ENCODE results near the gene KLK5.

The KLK5 gene, protein sequence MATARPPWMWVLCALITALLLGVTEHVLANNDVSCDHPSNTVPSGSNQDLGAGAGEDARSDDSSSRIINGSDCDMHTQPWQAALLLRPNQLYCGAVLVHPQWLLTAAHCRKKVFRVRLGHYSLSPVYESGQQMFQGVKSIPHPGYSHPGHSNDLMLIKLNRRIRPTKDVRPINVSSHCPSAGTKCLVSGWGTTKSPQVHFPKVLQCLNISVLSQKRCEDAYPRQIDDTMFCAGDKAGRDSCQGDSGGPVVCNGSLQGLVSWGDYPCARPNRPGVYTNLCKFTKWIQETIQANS

GRCh38 chr19:50952910-50953309, at the start of gene KLK5:
Gene KLK5, minus strand, starts transcription at chr19:50953038. Its CDS starts 381 bp downstream, at chr19:50952657.
- Histone ChIP-seq H3K27me3 (replicated peaks) (no peaks in the 10 kb centered on the region), H3K27ac (no peak within 1 kb of the TSS), H3K36me3 (replicated peaks) (no peaks in the 10 kb centered on the region), H3K4me3 (ENCODE audit: low read depth, low read length) (no peak within 1 kb of the TSS)
- in situ Hi-C loops (cut with HindIII; ENCODE audit: low pct_ligation_motif_present, low sequenced_read_pairs), result no loop called here
- TF ChIP-seq CTCF (IDR thresholded peaks at IDR 0.05; ENCODE audit: low read depth, low read length, missing control alignments), result no peak
- no peak for DNase-seq

DNA sequence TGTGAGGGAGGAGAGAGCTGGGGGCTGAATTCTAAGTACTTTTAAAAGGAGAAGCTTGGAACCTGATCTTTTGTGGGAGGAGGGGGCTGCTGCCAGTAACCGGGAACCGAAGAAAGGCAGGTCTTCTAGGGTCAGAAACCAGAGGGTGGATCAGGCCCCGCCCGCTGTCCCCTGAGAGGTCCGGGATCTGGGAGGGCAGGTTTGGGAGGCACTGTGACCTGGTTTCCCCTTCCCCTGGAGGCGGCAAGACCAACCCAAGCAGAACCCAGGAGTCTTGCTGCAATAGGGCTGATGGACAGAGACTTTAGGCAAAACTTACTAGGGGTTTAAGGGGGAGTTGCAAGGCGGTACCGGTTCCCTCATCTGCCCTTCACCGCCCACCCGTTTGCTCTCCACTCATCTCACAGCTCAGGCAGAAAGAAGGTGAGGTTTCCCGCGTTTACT, 49.3 kb upstream of the KLK5 start:
- no peaks in the 10 kb centered on the region for H3K27me3 ChIP-seq (replicated peaks)
- no peak overlapping the region for H3K4me3 ChIP-seq (ENCODE audit: low read depth, low read length)
- TF ChIP-seq CTCF (IDR thresholded peaks at IDR 0.05; ENCODE audit: low read depth, low read length, missing control alignments), result no peak
- in situ Hi-C loops (cut with HindIII; ENCODE audit: low pct_ligation_motif_present, low sequenced_read_pairs), result no loop called here
- H3K27ac ChIP-seq, result no peak overlapping the region
- no peaks in the 10 kb centered on the region for H3K36me3 ChIP-seq (replicated peaks)
- DNase-seq, result no peak

- Histone ChIP-seq H3K4me3 (ENCODE audit: low read depth, low read length) (no peak within 1 kb of the TSS), H3K36me3 (replicated peaks) (no peaks in the 10 kb centered on the region), H3K27ac (no peak within 1 kb of the TSS), H3K27me3 (replicated peaks) (no peaks in the 10 kb centered on the region)
- no peak for DNase-seq
- in situ Hi-C loops (cut with HindIII; ENCODE audit: low pct_ligation_motif_present, low sequenced_read_pairs), result no loop called here
- no peak for TF ChIP-seq CTCF (IDR thresholded peaks at IDR 0.05; ENCODE audit: low read depth, low read length, missing control alignments)
These were observed 48.7 kb upstream of the KLK5 start, which contains the start of gene KLK8 for GRCh38 chr19:51001515-51001914. Gene KLK8, minus strand, starts transcription at chr19:51001604. Its CDS starts 437 bp downstream, at chr19:51001167.

DNA sequence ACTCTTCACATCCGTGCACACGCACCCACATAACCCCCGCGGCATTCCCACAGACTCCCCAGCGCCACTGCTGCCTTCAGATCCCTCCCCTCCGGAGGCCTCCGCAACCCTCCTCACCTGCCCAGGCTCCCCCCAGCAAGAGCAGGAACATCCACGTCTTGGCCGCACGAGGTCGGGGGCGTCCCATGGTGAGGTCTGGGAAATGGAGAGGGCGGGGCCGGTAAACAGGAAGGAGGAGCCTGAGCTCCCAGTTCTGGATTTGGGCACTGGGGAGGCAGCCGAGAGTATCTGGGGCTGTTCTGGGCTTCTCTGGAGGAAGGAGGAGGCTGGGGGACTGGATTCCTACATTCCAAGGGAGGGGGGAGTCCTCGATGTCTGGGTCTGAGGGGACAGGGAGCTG, 48.1 kb upstream of the KLK5 start:
- H3K36me3 ChIP-seq (replicated peaks), result no peaks in the 10 kb centered on the region
- H3K27ac ChIP-seq, result no peak overlapping the region
- DNase-seq, result no peak
- TF ChIP-seq CTCF (IDR thresholded peaks at IDR 0.05; ENCODE audit: low read depth, low read length, missing control alignments), result no peak
- no peak overlapping the region for H3K4me3 ChIP-seq (ENCODE audit: low read depth, low read length)
- H3K27me3 ChIP-seq (replicated peaks), result no peaks in the 10 kb centered on the region
- in situ Hi-C loops (cut with HindIII; ENCODE audit: low pct_ligation_motif_present, low sequenced_read_pairs), result no loop called here

DNA sequence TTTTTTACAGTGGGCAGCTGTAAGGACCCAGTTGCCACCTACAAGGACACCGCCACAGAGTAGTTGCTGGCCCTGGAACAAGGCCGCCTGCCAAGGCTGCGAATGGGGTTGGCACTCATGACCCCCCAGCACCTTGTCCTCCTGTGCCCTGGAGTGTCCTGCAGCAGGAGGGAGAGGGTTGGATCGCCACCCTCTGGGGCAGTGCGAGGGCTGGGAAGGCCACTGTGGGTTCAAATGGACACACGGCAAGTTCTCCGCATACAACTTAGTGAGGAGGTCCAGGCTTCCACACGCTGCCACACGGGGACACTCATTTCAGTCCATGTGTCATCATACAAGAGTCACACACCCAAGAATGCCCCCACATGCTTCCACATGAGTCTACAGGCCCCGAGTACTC, 47.6 kb upstream of the KLK5 start:
- no peak for DNase-seq
- Histone ChIP-seq H3K27me3 (replicated peaks) (no peaks in the 10 kb centered on the region), H3K27ac (no peak overlapping the region), H3K36me3 (replicated peaks) (no peaks in the 10 kb centered on the region), H3K4me3 (ENCODE audit: low read depth, low read length) (no peak overlapping the region)
- TF ChIP-seq CTCF (IDR thresholded peaks at IDR 0.05; ENCODE audit: low read depth, low read length, missing control alignments), result no peak
- in situ Hi-C loops (cut with HindIII; ENCODE audit: low pct_ligation_motif_present, low sequenced_read_pairs), result no loop called here

DNA sequence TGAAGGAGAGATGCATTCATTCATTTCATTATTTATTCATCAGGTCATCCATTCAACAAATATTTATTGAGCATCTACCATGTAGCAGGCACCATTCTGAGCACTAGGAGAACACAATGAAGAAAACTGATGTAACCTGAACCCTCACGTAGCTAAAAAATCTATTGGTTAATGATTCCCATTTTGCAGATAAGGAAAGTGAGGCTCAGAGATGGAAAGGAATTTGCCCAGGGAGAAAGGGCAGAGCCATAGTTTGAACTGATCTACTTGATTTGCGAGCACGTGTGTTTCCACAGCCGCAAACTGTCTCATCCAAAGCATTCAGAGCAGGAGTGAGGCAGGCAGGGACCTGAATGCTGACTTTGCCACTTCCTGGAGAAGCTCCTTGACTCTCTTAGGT, 45.8 kb upstream of the KLK5 start:
- in situ Hi-C loops (cut with HindIII; ENCODE audit: low pct_ligation_motif_present, low sequenced_read_pairs), result no loop called here
- no peak for TF ChIP-seq CTCF (IDR thresholded peaks at IDR 0.05; ENCODE audit: low read depth, low read length, missing control alignments)
- no peaks in the 10 kb centered on the region for H3K36me3 ChIP-seq (replicated peaks)
- H3K27me3 ChIP-seq (replicated peaks), result no peaks in the 10 kb centered on the region
- no peak overlapping the region for H3K4me3 ChIP-seq (ENCODE audit: low read depth, low read length)
- DNase-seq, result no peak
- no peak overlapping the region for H3K27ac ChIP-seq
